Measurements from ENCODE around the gene CYP39A1.

GRCh38 chr6:46565531-46565930, 87.1 kb downstream of the CYP39A1 start:
- TF ChIP-seq CTCF (IDR thresholded peaks at IDR 0.05) (no peak), POLR2A (IDR thresholded peaks at IDR 0.05) (no peak)
